ENCODE data around the gene PRCD. TPM values are rescaled to one million over a fixed set of nuclear protein-coding genes. Genes with fewer than 3 reads are reported as not detected.

Gene PRCD
- 0.23 and 0.50 TPM in 2 replicates for polyA plus RNA-seq (2013)

DNA sequence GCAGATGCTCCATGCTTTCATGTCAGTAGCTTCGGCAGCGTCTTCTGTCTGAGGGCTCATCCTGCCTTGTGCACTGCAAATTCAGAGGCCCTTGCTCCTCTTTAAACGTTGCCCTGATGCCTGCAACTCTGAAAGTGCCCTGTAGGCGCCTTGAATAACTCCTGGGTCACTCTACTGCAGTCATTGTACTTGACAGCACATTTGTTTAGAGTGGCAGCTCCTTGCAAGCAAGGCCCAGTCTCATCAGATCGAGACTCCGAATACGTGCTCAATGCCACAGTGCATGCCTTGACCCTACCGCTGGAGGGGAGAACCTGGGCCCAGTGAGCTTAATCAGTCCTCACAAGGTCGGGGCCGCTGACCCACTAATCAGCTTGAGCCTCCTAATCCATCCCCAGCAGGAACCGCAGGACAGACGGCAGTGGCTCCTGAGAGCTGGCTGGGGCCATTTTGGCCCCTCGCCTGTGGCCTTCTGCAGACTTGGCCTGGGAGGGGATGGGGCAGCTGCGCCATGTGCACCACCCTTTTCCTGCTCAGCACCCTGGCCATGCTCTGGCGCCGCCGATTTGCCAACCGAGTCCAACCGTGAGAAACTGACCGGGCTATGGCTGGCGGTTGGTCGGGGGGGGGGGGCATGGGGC lies at the start of gene PRCD:
TSS of gene PRCD (plus strand) at position 414 of the 641 bp plus-strand sequence. CDS start at position 512, 98 bp downstream.
- no peak for DNase-seq

DNA sequence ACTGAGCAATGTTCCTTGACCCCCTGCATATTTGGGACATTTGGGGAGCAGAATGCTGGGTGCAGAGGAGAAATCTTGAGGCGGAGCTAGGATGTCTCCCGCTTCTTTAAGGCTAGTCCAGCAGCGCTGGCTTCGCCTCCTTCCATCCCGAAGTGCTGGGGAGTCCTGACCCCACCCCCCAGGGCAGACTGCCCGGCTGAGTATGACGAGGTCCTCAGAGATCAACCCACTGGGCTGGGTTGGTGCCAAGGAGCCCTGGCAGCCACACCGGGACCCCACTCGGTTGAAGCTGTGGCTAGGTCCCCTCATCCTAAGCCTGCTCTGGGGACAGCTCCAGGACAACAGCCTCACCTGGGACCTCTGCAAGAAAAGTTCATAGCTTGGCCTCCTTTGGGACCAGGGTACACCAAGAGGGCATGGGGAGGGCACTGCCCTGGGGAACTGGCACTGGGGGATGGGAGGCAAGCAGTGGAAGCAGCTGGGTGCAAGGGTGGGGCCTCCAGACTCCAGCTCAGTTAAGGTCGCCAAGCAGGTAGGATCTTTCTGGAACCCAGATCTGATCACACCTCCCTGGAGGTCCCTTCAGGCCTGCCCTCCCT lies 49.6 kb upstream of the PRCD start:
- WGBS (ENCODE audit: extremely low coverage, insufficient coverage, insufficient read length): no CpG with 5 or more reads among the region's 10 CpGs
- Histone ChIP-seq H3K27ac (ENCODE audit: low read depth, low read length) (no peak overlapping the region), H3K4me3 (ENCODE audit: low read depth, low read length) (no peak overlapping the region), H2AK5ac (ENCODE audit: low read length) (no peak overlapping the region), H4K12ac (ENCODE audit: low read depth, low read length) (no peak overlapping the region), H3K79me2 (ENCODE audit: control insufficient read depth, insufficient read depth, low read length, poor library complexity) (no peaks in the 10 kb centered on the region), H3K36me3 (ENCODE audit: control insufficient read depth in 1 of 2, insufficient read depth in 2 of 2, low read length in 2 of 2) (no peaks in the 10 kb centered on the region), H2AFZ (ENCODE audit: insufficient read depth, low read length, poor library complexity) (no peak overlapping the region), H4K8ac (ENCODE audit: low read depth, low read length) (no peak overlapping the region), H3K9me3 (ENCODE audit: insufficient read depth, low read depth, low read length) (no peaks in the 10 kb centered on the region), H3K4me1 (ENCODE audit: control insufficient read depth in 1 of 2, insufficient read depth in 2 of 2, low read length in 2 of 2) (peaks cover 0 to 3% of the 10 kb centered on the region in 2 experiments), H2BK120ac (ENCODE audit: insufficient read depth, low read length, poor library complexity) (no peak overlapping the region), H3K14ac (ENCODE audit: low read length) (no peak overlapping the region), H2BK5ac (ENCODE audit: low read depth, low read length, poor library complexity) (no peak overlapping the region), H3K9ac (ENCODE audit: low read length) (no peak overlapping the region), H3K79me1 (ENCODE audit: low read length) (no peaks in the 10 kb centered on the region), H4K91ac (ENCODE audit: low read depth, low read length) (no peak overlapping the region), H3K4ac (ENCODE audit: low read depth, low read length) (no peak overlapping the region), H3K23ac (ENCODE audit: low read length) (no peak overlapping the region), H3K18ac (ENCODE audit: low read length) (no peak overlapping the region), H3K4me2 (ENCODE audit: low read length) (no peak overlapping the region), H3K27me3 (ENCODE audit: insufficient read depth, low read length) (no peaks in the 10 kb centered on the region), H2BK12ac (ENCODE audit: low read length) (no peak overlapping the region)
- DNase-seq: no peak

More for the DNA sequence above, at the start of gene PRCD:
- Histone ChIP-seq H2BK120ac (ENCODE audit: insufficient read depth, low read length, poor library complexity) (no peak within 1 kb of the TSS), H3K79me2 (ENCODE audit: control insufficient read depth, insufficient read depth, low read length, poor library complexity) (peaks cover 2% of the 10 kb centered on the region), H2AK5ac (ENCODE audit: low read length) (no peak within 1 kb of the TSS), H3K4ac (ENCODE audit: low read depth, low read length) (no peak within 1 kb of the TSS), H3K4me3 (ENCODE audit: low read depth, low read length) (no peak within 1 kb of the TSS), H3K27ac (ENCODE audit: low read depth, low read length) (no peak within 1 kb of the TSS), H3K36me3 (ENCODE audit: control insufficient read depth in 1 of 2, insufficient read depth in 2 of 2, low read length in 2 of 2) (no peaks in the 10 kb centered on the region), H3K23ac (ENCODE audit: low read length) (no peak within 1 kb of the TSS), H4K91ac (ENCODE audit: low read depth, low read length) (no peak within 1 kb of the TSS), H4K12ac (ENCODE audit: low read depth, low read length) (no peak within 1 kb of the TSS), H3K4me2 (ENCODE audit: low read length) (peak within 1 kb of the TSS; percentile 69), H4K8ac (ENCODE audit: low read depth, low read length) (peak within 1 kb of the TSS; percentile 3), H3K14ac (ENCODE audit: low read length) (no peak within 1 kb of the TSS), H3K18ac (ENCODE audit: low read length) (no peak within 1 kb of the TSS), H3K27me3 (ENCODE audit: insufficient read depth, low read length) (peaks cover 33% of the 10 kb centered on the region), H3K79me1 (ENCODE audit: low read length) (peaks cover 2% of the 10 kb centered on the region), H2BK12ac (ENCODE audit: low read length) (no peak within 1 kb of the TSS), H2AFZ (ENCODE audit: insufficient read depth, low read length, poor library complexity) (no peak within 1 kb of the TSS), H2BK5ac (ENCODE audit: low read depth, low read length, poor library complexity) (no peak within 1 kb of the TSS), H3K9ac (ENCODE audit: low read length) (no peak within 1 kb of the TSS), H3K4me1 (ENCODE audit: control insufficient read depth in 1 of 2, insufficient read depth in 2 of 2, low read length in 2 of 2) (peaks cover 26 to 38% of the 10 kb centered on the region in 2 experiments), H3K9me3 (ENCODE audit: insufficient read depth, low read depth, low read length) (peaks cover 2% of the 10 kb centered on the region)
- WGBS (ENCODE audit: extremely low coverage, insufficient coverage, insufficient read length): no CpG with 5 or more reads among the region's 22 CpGs

DNA sequence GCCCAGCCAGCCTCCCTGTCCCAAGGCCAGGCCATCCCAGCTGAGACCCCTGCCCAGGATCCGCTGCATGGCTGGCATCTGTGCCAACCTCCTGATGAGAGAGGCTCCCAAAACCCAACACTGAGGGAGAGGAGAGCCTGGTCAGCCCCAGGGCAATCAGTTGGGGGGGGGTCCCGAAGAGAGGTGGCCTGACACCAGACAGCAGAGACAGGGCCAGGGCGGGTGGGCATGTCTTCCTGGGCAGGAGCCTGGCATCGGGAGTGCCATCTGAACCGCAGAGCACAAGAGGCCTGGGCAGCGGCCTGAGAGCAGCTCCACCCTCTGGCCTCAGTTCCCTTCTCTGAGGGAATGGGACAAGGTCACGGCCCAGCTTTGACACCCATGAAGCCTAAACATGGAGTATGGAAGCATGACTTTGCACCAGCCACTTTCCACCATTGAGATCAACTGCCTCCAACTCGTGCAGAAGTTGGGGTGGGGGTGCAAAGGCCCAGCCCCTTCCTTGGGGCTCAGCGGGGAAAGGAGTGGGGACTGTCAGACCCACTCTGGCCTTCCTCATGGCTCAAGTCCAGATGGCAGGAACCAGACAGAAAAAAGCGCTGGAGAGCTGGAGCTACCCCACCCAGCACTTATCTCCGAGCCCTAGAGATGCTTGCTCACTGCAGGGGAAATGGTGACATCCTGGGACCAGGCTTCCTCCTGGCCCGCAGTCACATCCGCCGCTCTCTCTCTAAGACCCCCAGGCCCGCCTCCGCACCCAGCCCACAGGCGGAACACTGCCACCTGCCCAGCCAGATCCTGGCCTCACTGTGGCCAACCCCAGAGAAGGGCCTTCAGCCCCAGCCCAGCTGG lies 48.3 kb upstream of the PRCD start:
- Histone ChIP-seq H4K12ac (ENCODE audit: low read depth, low read length) (no peak overlapping the region), H3K18ac (ENCODE audit: low read length) (no peak overlapping the region), H3K4me3 (ENCODE audit: low read depth, low read length) (no peak overlapping the region), H3K79me1 (ENCODE audit: low read length) (no peaks in the 10 kb centered on the region), H3K23ac (ENCODE audit: low read length) (no peak overlapping the region), H3K27ac (ENCODE audit: low read depth, low read length) (no peak overlapping the region), H3K4me1 (ENCODE audit: control insufficient read depth in 1 of 2, insufficient read depth in 2 of 2, low read length in 2 of 2) (peaks cover 0 to 3% of the 10 kb centered on the region in 2 experiments), H4K8ac (ENCODE audit: low read depth, low read length) (no peak overlapping the region), H2AFZ (ENCODE audit: insufficient read depth, low read length, poor library complexity) (peak overlapping the region; percentile 30), H3K4ac (ENCODE audit: low read depth, low read length) (no peak overlapping the region), H3K4me2 (ENCODE audit: low read length) (no peak overlapping the region), H4K91ac (ENCODE audit: low read depth, low read length) (no peak overlapping the region), H3K14ac (ENCODE audit: low read length) (no peak overlapping the region), H2BK5ac (ENCODE audit: low read depth, low read length, poor library complexity) (no peak overlapping the region), H3K9ac (ENCODE audit: low read length) (no peak overlapping the region), H3K79me2 (ENCODE audit: control insufficient read depth, insufficient read depth, low read length, poor library complexity) (no peaks in the 10 kb centered on the region), H2AK5ac (ENCODE audit: low read length) (no peak overlapping the region), H2BK120ac (ENCODE audit: insufficient read depth, low read length, poor library complexity) (no peak overlapping the region), H3K27me3 (ENCODE audit: insufficient read depth, low read length) (no peaks in the 10 kb centered on the region), H3K9me3 (ENCODE audit: insufficient read depth, low read depth, low read length) (no peaks in the 10 kb centered on the region), H2BK12ac (ENCODE audit: low read length) (no peak overlapping the region), H3K36me3 (ENCODE audit: control insufficient read depth in 1 of 2, insufficient read depth in 2 of 2, low read length in 2 of 2) (no peaks in the 10 kb centered on the region)
- no peak for DNase-seq
- WGBS (ENCODE audit: extremely low coverage, insufficient coverage, insufficient read length): no CpG with 5 or more reads among the region's 17 CpGs

DNA sequence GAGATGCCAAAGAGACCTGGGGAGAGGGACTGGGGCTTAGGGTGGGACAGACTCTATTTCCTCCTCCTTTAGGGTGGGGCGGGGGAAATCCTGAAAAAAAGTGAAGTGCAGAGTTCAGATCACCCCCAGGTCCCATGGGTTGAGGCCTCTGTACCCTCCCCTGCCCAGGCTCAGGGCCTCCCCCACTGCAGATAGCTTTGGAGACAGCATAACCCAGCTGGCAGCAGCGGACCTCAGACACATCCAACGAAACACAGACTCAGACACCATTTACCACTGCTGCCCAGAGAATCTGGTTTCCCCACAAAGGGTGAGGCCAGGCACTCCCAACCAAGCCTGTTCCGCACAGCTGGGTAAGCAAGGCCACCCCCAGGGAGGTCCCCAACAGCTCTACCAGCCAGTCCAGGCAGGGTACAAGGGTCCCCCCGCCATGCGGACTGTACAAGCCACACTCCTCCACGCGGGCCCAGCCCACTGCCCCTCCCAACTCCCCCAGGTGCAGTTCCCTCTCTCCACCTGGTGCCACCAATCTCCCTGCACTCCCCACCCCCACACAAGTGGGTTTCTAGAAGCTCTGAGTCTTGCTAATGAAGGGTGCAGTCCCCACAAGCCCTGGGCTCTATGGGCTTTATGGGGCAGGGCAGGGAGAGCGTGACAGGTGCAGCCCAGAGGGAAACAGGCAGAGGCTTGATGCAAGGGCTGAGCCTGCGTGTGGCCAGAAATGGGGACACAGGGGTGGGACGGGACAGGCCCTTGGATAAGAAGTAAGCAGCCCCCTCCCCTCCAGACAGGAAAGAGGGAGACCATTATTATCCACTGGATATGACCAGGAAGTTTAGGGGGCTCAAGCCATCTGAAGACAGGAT lies 47.5 kb upstream of the PRCD start:
- no peaks in the 10 kb centered on the region for H3K79me2 ChIP-seq (ENCODE audit: control insufficient read depth, insufficient read depth, low read length, poor library complexity)
- H3K36me3 ChIP-seq (ENCODE audit: control insufficient read depth in 1 of 2, insufficient read depth in 2 of 2, low read length in 2 of 2): no peaks in the 10 kb centered on the region
- H4K12ac ChIP-seq (ENCODE audit: low read depth, low read length): no peak overlapping the region
- H3K9ac ChIP-seq (ENCODE audit: low read length): no peak overlapping the region
- no peak overlapping the region for H4K91ac ChIP-seq (ENCODE audit: low read depth, low read length)
- peaks cover 1% of the 10 kb centered on the region for H3K9me3 ChIP-seq (ENCODE audit: insufficient read depth, low read depth, low read length)
- H2AFZ ChIP-seq (ENCODE audit: insufficient read depth, low read length, poor library complexity): no peak overlapping the region
- no peaks in the 10 kb centered on the region for H3K79me1 ChIP-seq (ENCODE audit: low read length)
- no peak overlapping the region for H2BK120ac ChIP-seq (ENCODE audit: insufficient read depth, low read length, poor library complexity)
- no peak overlapping the region for H2AK5ac ChIP-seq (ENCODE audit: low read length)
- H2BK12ac ChIP-seq (ENCODE audit: low read length): no peak overlapping the region
- no peak for DNase-seq
- H3K4me3 ChIP-seq (ENCODE audit: low read depth, low read length): no peak overlapping the region
- no peak overlapping the region for H3K14ac ChIP-seq (ENCODE audit: low read length)
- H3K23ac ChIP-seq (ENCODE audit: low read length): no peak overlapping the region
- no peaks in the 10 kb centered on the region for H3K27me3 ChIP-seq (ENCODE audit: insufficient read depth, low read length)
- no peak overlapping the region for H3K27ac ChIP-seq (ENCODE audit: low read depth, low read length)
- WGBS (ENCODE audit: extremely low coverage, insufficient coverage, insufficient read length): no CpG with 5 or more reads among the region's 11 CpGs
- H3K4me2 ChIP-seq (ENCODE audit: low read length): no peak overlapping the region
- H3K4me1 ChIP-seq (ENCODE audit: control insufficient read depth in 1 of 2, insufficient read depth in 2 of 2, low read length in 2 of 2): peaks cover 0 to 5% of the 10 kb centered on the region in 2 experiments
- H3K4ac ChIP-seq (ENCODE audit: low read depth, low read length): no peak overlapping the region
- no peak overlapping the region for H3K18ac ChIP-seq (ENCODE audit: low read length)
- no peak overlapping the region for H4K8ac ChIP-seq (ENCODE audit: low read depth, low read length)
- H2BK5ac ChIP-seq (ENCODE audit: low read depth, low read length, poor library complexity): no peak overlapping the region

Data from trophoblast cell (in vitro differentiated cells and primary cell).